HFFc6 (cell line): ENCODE results near the gene SCUBE3. TPM values are rescaled to one million over a fixed set of nuclear protein-coding genes. Genes with fewer than 3 reads are reported as not detected.

Experiments
- DNase-seq: peaks from one replicate; pipeline ENCODE4 v3.0.0-alpha.2; 2018
- H3K27ac Mint-ChIP-seq: 2 replicates; pipeline ENCODE4 v1.8.0; 2020; ENCODE audit warnings: mild to moderate bottlenecking, mixed read lengths
- H3K27me3 Mint-ChIP-seq: 2 replicates; pipeline ENCODE4 v1.8.0; 2021; ENCODE audit warnings: mild to moderate bottlenecking, moderate library complexity, mixed read lengths; ENCODE audit not compliant: insufficient read depth
- H3K36me3 Mint-ChIP-seq: 2 replicates; pipeline ENCODE4 v1.8.0; 2021; ENCODE audit warnings: low read depth, mixed read lengths
- H3K4me1 Mint-ChIP-seq: 2 replicates; pipeline ENCODE4 v1.8.0; 2020; ENCODE audit warnings: low read depth, mixed read lengths
- H3K4me3 Mint-ChIP-seq: 2 replicates; pipeline ENCODE4 v1.8.0; 2020; ENCODE audit warnings: mild to moderate bottlenecking, moderate library complexity, mixed read lengths
- H3K9me3 Mint-ChIP-seq: 2 replicates; pipeline ENCODE4 v1.8.0; 2020; ENCODE audit warnings: mild to moderate bottlenecking, mixed read lengths
- total RNA-seq, 6 experiments: library from RNA; stranded (reverse); fragmentation: NEBNext Ultra II Directional; extraction: Animal tissue kit (Norgen Biotek cat#: 25700); gene quantifications; 2 replicates in 1 of 6; 3 replicates in 5 of 6; pipeline ENCODE4 v1.2.3, GENCODE V29; 2021
- TF ChIP-seq, protein P1 (sequence below): fragments of 200-600 bp; sonication (generic); IDR thresholded peaks from 2 replicates; pipeline ENCODE4 v1.5.0; 2021; ENCODE audit warnings: antibody characterized with exemption, mild to moderate bottlenecking

Gene SCUBE3
- total RNA-seq, 6 experiments from 2014 or later, result 37.0 to 75.0 (median 44.3) TPM

DNA sequence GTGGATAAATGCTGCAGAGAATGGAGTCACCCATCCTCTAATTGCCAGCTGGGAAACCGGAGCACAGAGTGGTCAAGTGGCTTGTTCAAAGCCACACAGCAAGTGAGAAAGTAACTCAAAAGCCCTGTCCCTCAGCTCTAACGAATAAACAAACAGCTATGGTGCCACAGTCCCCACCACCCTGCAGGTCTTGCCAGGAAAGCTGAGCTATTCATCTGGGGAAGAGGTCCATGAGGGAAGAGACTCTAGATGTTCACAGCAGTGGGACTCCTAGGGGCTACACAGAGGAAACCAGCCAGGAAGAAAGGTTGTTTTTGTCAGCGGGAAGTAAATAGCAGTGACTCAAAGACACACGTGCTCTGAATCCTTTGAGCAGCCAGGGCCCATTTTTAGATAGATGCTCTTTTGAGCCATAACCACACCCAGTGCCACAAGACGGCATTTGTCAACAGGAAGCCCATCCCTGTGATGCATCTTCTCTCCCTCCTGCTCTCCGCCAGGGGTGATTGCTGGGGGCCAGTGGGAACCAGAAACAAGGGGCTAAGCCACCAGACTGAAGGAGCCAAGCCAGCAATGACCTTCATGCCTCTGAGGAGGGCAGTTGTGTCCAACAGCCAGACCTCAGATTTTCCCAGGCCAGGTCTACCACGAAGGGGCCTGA, 40.2 kb upstream of the SCUBE3 start:
- DNase-seq, result peak; percentile 58
- H3K27me3 Mint-ChIP-seq, result no peaks in the 10 kb centered on the region
- peaks cover 7% of the 10 kb centered on the region; the same call in 1 of the 2 replicates for H3K36me3 Mint-ChIP-seq
- TF ChIP-seq, protein P1, sequence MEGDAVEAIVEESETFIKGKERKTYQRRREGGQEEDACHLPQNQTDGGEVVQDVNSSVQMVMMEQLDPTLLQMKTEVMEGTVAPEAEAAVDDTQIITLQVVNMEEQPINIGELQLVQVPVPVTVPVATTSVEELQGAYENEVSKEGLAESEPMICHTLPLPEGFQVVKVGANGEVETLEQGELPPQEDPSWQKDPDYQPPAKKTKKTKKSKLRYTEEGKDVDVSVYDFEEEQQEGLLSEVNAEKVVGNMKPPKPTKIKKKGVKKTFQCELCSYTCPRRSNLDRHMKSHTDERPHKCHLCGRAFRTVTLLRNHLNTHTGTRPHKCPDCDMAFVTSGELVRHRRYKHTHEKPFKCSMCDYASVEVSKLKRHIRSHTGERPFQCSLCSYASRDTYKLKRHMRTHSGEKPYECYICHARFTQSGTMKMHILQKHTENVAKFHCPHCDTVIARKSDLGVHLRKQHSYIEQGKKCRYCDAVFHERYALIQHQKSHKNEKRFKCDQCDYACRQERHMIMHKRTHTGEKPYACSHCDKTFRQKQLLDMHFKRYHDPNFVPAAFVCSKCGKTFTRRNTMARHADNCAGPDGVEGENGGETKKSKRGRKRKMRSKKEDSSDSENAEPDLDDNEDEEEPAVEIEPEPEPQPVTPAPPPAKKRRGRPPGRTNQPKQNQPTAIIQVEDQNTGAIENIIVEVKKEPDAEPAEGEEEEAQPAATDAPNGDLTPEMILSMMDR, result no peak
- H3K4me3 Mint-ChIP-seq, result peak overlapping the region; percentile 9; the same call in 1 of the 2 replicates
- peak overlapping the region; percentile 79 for H3K27ac Mint-ChIP-seq
- no peaks in the 10 kb centered on the region for H3K9me3 Mint-ChIP-seq
- peaks cover 85% of the 10 kb centered on the region for H3K4me1 Mint-ChIP-seq

DNA sequence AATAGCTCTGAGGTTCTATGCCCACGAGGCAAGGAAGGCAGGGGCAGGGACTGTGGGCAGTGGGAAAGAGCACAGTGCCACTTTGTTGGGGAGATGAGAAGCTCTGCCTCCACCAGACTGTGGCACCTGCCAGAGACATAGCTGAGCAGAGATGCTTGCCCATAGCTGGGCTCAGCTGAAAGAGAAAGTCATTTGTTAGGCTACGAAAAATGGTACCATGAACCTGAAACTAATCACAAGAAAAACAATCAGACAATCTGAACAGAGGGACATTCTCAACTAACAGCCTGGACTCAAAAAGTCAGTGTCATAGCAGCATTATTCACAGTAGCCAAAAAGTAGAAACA, 39.7 kb upstream of the SCUBE3 start:
- TF ChIP-seq, protein P1, result no peak
- Mint-ChIP-seq H3K36me3 (peaks cover 7% of the 10 kb centered on the region; the same call in 1 of the 2 replicates), H3K4me1 (peaks cover 87% of the 10 kb centered on the region), H3K4me3 (peak overlapping the region; percentile 9; the same call in 1 of the 2 replicates), H3K27ac (peak overlapping the region; percentile 79), H3K27me3 (no peaks in the 10 kb centered on the region), H3K9me3 (no peaks in the 10 kb centered on the region)
- no peak for DNase-seq

DNA sequence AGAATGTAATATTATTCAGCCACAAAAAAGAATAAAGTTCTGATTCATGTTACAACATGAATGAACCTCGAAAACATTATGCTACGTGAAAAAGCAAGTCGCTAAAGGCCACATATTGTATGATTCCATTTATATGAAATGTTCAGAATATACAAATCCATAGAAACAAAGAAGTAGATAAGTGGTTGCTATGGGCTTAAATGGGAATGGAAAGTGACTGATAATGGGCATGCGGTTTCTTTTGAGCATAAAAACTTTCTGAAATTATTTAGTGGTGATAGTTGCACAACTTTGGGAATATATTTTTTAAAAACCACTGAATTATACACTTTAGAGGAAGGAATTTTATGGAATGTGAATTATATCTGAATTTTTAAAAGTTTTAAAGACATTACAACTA, 39.3 kb upstream of the SCUBE3 start:
- H3K27me3 Mint-ChIP-seq, result no peaks in the 10 kb centered on the region
- no peak for DNase-seq
- H3K4me1 Mint-ChIP-seq, result peaks cover 87% of the 10 kb centered on the region
- TF ChIP-seq, protein P1, result no peak
- peak overlapping the region; percentile 79; the same call in 1 of the 2 replicates for H3K27ac Mint-ChIP-seq
- H3K36me3 Mint-ChIP-seq, result peaks cover 3% of the 10 kb centered on the region; the same call in 1 of the 2 replicates
- H3K9me3 Mint-ChIP-seq, result no peaks in the 10 kb centered on the region
- H3K4me3 Mint-ChIP-seq, result no peak overlapping the region

DNA sequence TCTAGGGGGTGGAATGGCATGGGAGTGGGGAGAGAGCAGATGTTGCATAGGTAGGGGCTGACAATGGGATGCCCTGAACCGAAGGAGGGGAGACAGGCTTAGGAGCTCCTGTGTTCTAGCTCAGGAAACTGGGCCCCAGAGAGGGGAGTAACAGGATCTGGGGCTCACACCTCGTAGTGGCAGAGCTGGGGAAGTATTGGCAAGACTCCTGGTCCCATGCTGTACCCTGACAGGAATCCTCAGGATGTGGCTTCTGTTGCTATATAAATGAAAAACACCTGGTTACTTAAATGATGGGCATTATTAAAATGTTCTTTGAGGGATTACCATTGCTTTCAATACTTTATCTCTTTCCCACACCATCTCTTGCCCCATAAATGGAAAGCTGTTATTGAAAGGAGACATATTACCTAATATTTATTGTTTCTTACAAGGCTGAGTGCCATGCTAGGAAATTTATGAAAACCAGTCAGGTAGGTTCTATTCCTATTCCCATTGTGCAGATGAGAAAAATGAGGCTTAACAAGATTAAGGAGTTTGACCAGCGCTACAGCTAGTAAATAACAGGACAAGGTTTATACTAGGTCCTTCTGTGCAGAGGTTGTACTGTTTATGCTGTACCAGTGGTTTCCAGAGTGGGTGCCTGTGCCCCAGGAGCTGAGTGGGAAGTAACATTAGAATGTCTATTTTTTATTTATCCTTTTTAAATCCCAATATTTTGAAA, 37.3 kb upstream of the SCUBE3 start:
- TF ChIP-seq, protein P1, result no peak
- no peak for DNase-seq
- Mint-ChIP-seq H3K27me3 (no peaks in the 10 kb centered on the region), H3K4me3 (no peak overlapping the region), H3K4me1 (peaks cover 87% of the 10 kb centered on the region), H3K27ac (peak overlapping the region; percentile 95), H3K36me3 (no peaks in the 10 kb centered on the region), H3K9me3 (no peaks in the 10 kb centered on the region)

DNA sequence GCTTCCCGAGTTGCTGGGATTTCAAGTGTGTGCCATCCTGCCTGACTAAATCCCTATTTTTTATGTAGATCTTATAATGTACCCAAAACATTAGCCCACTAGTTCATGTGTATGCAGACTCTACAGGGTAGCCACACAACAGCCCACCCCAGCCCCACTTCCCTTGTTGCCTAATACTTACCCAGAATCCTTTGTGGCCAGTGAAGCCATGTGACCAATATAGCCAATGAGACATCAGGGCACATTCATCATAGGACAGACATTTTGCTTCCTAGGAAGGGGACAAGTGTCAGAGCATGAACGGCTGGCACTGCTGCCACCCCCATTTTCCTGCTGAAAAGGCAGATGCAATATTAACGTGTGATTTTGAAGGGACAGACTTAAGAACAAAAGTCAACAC, 36.6 kb upstream of the SCUBE3 start:
- H3K27ac Mint-ChIP-seq, result peak overlapping the region; percentile 95
- DNase-seq, result peak; percentile 44
- peaks cover 88% of the 10 kb centered on the region for H3K4me1 Mint-ChIP-seq
- H3K27me3 Mint-ChIP-seq, result no peaks in the 10 kb centered on the region
- H3K4me3 Mint-ChIP-seq, result peak overlapping the region; percentile 55
- no peaks in the 10 kb centered on the region for H3K9me3 Mint-ChIP-seq
- no peaks in the 10 kb centered on the region for H3K36me3 Mint-ChIP-seq
- TF ChIP-seq, protein P1, result no peak
